Fibroblast of peridontal ligament (primary cell): ENCODE data around the gene SCRT2.
"Not testable (repeated sequence)": the region's sequence is repeated elsewhere in the genome, so short reads cannot be mapped to it uniquely, and the experiment has no call there.

ENCODE experiments used
- DNase-seq: peaks from one replicate; pipeline ENCODE4 v3.0.0-alpha.2; 2010; ENCODE audit errors: extremely low read depth

The SCRT2 gene

DNA sequence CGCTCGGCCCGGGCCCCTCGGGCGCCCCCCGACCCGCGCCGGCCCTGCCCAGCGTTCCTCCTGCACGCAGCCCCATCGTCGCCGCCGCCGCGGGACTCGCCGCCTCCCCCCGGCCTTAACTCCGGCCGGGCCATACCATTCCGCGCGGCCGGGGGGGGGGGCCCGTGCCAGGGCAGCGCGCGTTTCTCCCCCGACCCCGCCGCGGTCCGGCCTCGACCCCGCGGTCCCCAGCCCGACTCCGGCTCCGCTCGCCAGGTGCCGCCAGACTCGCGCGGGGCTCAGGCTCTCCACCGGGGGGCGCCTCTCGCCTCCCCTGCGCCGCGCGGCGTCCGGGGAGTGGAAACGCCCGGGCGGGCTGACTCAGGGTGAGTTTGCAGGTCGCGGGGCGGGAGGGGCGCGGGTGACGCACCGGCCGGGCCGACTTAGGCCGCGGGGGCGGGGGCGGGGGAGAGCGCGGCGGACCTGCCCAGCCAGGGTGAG, 22.5 kb downstream of the SCRT2 start, which contains the start of gene SRXN1:
TSS of gene SRXN1 (minus strand) at position 91 of the 480 bp plus-strand sequence. CDS start at position 76, 15 bp downstream.
- peak; percentile 83 for DNase-seq

DNA sequence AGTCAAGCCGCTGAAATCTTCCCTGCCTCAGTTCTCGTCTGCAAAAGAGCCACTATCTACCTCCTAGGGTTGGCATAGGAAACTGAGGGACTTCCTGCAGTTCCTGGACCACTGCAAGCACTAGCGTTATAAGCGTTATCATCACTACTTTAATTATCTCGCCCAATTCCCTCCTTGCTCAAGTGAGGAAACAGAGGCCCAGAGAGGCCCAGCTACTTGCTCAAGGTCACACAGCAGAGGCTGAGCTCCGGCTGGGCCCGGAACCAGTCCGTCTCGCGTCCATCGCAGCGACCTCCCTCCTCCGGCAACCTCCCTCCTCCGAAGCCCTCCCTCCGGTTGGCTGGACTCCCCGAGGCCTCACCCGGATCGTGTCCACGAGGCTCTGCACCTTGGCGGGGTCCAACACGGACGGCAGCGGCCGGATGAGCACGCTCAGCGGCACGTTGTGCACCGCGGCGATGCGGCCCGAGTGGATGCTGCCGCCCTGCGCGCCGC, 22.9 kb downstream of the SCRT2 start:
- DNase-seq = no peak

DNA sequence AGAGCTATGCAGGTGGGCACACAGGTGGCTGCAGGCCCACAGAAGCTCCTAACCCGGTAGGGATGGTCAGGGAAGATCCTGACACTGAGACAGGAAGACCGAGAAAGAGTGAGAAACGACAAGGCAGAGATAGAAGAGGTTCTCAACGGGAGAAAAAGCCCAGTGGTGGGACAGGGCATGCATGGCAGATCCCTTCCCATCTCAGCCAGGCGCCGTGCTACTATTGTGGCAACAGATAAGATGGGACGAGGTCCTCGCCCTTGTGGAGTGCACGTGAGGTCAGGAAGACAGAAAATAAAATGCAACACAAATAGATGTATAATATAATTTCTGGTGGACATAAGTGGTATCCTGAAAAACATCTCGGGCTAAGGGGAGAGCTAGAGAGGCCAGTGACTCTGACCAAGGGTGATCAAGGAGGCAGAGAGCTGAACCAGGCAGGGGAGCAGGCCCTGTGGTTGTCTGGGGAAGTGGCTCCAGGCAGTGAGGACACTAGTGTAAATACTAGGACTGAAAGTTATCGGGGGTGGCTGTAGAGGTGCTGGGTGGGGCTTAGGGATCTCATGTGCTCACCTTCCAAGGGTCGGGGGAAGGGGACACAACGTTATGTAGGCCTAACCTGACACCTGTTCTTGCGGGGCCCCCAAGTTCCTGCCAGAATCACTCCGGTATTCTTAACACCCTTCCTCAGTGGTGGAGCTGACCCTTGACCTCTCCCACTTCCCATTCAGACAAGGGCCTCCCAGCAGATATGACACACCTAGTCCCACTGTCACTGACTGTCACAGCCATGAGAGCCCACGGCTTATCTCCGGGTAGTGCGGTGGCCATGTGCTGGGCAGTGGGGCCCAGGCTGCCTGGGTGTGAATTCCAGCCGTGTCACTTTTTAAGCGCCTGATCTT, 23.6 kb downstream of the SCRT2 start:
- DNase-seq = no peak

DNA sequence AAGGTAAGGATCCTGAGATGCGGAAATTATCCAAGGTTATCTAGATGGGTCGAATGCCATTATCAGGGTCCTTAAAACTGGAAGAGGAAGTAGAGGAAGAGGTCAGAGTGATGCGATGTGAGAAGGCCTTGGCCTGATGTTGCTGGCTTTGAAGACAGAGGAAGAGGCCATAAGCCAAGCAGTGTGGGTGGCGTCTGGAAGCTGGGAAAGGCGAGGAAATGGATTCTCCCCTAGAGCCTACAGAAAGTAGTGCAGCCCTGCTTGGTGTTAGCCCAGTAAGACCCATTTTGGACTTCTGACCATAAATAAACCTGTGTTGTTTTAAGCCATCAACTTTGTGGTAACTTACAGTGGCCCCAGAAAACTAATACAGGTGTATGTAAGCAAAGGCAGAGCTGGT, 24.6 kb downstream of the SCRT2 start:
- no peak for DNase-seq

DNA sequence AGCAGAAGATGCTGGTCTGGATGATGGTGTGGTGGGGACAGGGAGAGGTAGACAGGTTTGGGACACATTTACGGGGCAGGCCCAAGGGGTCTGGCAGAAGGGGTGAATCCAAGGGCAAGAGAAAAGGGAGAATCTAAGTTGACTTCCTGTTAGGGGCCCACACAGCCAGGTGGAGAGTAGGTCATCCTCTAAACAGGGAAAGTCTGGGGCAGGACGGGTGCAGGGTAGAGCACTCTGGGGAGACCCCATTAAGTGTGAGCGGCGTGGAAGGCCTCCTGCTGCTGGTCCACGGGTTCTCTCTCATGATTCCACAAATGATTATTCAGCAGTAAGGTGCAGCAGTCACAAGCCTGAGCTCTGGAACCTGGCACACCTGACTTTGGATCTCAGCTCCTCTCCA, 25.3 kb downstream of the SCRT2 start:
- no peak for DNase-seq

DNA sequence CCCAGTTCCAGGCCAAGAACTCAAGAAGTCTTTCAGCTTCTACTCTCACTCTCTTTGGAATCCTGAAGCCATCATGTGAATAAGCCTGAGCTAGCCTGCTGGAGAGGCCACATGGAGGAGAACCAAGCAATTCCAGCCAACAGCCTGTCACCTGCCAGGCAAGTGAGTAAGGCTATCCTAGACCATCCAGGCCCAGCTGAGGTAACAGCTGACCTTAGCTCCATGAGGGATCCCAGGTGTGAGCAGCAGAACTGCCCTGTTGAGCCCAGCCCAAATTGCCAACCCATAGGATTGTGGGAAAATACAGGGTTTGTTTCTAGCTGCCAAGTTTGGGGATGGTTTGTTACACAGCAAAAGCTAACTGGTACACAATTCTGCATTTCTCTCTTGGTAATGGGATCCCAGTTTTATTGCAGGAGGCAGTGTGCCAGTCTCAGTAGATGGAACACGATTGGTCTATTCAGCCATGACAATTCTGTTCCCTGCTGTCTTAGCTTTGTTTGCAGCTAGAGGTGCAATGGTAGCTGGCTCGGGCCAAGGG, 28.1 kb downstream of the SCRT2 start:
- DNase-seq = no peak

DNA sequence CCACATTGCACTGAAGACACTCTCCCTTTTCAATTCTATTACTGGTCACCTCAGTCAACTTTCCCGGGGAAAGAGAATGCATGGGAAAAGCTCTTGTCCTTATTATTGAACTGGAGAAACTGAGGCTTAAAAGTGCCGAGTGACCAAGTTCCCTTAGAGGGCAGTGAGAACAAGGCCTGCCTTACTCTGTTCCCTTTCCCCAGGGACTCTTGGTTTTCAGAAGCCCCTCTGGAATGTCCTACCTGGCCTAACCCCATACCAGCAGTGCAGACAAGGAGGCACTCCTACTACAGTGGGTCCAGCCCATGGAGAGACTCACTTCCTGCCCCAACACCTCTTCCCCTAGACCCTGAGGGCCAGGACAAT, 28.8 kb downstream of the SCRT2 start:
- DNase-seq = no peak

DNA sequence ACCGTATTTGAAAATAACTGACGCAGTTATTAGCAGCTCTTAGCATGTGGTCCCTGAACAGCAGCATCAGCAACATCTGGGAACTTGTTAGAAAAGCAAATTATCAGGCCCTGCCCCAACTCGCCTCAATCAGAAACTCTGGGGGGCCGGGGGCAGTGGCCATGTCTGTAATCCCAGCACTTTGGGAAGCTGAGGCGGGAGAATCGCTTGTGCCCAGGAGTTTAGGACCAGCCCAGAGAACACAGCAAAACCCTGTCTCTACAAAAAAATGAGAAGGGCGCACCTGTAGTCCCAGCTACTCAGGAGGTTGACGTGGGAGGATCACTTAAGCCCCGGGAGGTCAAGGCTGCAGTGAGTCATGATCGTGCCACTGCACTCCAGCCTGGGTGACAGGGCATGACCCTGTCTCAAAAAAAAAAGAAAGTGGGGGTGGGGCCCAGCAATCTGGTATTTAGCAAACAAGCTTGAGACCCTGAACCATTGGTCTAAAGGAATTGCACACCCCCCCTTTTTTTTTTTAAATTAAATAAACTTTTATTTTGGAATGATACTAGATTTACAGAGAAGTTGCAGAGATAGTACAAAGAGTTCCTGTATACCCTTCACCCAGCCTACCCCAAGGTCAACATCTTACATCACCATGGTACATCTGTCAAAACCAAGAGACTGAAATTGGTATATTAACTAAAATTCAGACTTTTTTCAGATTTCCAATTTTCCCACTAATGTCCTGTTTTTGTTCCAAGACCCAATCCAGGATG, 29.3 kb downstream of the SCRT2 start:
- no peak for DNase-seq

DNA sequence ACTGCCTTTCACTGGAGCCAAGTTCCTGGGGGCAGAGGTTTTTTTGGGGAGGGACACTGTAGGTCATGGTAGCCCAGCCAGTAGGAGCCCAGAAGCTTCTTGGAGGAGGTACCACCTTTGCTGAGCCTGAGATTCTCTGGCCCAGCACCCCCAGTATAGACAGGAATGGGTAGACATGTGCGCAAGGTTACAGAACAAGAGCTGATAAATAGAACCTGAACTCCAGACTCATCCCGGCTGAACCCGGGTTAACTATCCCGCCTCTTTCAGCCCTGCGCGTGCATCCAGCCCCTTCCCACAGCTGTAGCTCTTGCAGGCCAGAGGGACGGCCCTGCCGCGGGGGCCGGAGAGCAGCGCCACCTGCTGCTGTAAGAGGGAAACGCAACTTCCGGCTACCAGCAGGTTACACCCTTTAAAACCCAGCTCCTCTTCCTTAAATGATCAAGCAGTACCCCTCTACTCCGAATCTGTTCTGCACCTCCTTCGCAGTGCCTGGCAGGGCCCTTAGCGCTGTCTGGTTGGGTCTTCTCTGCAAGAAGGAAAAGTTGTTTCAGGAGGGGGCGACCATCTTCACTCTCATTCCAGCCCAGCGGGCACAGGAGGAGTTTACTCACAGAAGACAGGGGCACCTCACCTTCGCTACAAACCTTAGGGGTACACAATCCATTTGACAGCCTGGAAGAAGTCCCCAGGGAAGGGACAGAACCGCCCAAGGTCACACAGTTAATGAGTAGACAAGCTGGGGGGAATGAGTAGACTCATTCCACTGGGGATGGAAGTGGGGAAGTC, 30.1 kb downstream of the SCRT2 start:
- peak; percentile 55 for DNase-seq

DNA sequence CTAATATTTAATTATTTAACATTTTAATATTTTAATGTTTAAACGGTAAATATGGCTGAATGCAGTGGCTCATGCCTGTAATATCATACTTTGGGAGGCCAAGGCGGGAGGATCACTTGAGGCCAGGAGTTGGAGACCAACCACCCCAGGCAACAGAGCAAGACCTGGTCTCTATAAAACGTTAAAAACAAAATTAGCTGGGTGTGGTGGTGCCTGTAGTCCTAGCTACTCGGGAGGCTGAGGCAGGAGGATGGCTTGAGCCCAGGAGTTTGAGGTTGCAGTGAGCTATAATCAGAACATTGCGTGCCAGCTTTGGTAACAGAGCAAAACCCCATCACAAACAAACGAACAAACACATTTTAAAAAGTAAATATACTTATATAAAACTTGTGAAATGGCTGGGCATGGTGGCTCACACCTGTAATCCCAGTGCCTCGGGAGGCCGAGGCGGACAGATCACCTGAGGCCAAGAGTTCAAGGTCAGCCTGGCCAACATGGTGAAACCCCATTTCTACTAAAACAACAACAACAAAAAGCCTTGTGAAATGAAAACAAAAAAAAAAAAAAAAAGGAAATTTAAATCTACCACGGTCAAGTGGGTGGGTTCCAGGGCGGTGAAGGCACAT, 30.8 kb downstream of the SCRT2 start:
- DNase-seq = no peak

DNA sequence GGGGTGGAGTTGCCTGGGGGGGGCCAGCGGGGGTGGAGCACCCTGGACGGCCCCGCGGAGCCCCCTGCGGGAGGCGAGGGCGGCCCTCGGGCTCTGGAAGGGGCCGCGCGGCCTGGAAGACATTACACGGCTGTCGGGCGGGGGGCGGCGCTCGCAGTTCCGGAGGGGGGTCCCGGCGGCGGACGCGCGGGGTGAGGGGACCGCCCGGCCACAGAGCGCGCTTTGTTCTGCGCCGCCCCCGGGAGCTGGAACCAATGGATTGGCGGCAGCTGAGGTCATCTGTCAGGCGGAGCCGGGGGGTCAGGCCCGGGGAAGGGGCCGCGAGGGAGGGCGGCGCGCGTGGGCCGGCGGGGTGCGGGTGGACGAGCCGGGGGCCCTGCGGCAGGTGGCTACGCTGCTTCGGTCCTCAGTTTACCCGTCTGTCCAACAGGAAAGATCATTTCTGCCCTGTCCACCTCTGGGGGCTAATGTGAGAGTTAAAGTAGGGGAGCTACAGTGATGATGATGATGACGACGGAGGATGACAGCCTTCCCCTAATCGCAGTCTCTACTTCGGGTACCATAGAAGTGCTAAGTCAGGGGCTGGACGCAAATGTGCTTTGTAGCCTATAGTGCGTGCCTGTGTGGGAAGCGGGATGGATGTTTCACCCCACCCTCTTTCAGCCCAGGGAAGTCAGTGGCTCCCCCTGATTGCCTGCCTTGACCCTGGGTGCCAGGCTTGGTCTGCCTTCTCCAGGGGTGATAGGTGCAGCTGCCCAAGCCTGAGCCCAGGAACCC, 33.0 kb downstream of the SCRT2 start:
- DNase-seq = no peak

DNA sequence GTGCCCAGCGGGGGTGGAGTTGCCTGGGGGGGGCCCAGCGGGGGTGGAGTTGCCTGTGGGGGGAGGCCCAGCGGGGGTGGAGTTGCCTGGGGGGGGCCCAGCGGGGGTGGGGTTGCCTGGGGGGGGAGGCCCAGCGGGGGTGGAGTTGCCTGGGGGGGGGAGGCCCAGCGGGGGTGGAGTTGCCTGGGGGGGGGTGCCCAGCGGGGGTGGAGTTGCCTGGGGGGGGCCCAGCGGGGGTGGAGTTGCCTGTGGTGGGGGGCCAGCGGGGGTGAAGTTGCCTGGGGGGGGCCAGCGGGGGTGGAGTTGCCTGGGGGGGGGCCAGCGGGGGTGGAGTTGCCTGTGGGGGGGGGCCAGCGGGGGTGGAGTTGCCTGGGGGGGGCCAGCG, 33.6 kb downstream of the SCRT2 start:
- DNase-seq = not testable (repeated sequence)

DNA sequence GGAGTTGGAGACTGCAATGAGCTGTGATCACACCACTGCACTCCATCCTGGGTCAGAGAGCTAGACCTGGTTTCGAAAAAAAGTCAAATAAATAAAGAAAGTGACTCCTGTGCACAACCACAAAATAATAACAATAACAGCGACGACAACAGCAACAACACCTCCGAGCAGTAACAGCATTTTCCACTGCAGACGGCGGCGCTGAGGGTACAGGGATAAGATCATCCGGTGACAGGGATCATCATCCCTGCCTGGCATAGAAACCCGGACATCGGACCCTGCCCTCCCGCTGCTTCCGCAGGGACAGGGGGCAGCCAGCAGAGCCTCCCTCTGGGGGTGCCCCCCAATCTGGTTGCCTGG, 34.1 kb downstream of the SCRT2 start:
- no peak for DNase-seq

DNA sequence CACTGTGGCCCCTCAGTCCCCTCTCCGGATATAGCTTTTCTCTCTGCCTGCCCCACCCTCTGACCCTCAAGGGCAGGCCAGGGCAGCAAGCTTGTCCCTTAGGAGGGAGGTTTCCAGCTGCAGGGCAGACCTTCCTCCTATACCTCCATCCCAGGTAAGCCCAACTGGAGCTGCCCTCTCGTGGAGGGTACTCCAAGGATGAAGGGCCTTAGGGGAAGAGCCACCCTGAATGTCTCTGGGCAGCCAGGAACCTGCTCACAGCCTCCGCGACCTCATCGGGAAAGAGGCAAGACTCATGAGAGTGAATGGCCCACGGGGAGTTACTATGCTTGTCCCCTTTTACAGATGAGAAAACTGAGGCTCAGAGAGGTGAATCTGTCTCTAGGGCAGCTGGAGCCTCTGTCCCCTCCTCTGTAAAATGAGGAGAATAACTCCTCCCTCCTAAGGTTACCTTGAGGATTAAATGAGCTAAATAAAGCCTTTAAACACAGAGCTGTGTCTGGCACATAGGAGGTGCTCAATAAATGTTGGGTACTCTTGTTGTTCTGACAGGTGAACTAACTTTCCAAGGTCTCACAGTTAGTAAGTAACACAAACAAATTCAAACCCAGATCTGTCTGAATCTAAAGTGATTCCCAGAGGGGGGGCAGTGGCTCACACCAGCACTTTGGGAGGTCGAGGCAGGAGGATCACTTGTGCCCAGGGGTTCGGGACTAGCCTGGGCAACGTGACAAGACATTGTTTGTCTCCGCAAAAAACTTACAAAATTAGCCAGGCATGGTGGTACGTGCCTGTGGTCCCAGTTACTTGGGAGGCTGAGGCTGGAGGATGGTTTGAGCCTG, 34.7 kb downstream of the SCRT2 start:
- no peak for DNase-seq

DNA sequence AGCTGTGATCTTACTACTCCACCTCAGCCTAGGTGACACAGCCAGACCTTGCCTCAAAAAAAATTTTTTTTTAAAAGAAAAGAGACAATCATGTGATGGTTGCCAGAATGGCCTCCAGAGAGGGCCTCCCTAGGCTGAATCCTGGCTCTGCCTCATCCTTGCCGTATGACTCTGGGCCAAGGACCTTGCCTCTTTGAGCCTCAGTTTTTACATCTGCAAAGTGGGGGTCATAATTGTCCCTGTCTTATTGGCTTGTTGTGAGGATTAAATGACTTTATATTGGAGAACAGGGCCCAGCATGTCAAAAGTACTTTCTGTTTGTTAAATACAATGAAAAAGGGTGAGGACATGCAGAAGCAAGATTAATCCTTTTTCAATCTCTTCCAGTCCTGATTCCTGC, 37.0 kb downstream of the SCRT2 start:
- DNase-seq = no peak

DNA sequence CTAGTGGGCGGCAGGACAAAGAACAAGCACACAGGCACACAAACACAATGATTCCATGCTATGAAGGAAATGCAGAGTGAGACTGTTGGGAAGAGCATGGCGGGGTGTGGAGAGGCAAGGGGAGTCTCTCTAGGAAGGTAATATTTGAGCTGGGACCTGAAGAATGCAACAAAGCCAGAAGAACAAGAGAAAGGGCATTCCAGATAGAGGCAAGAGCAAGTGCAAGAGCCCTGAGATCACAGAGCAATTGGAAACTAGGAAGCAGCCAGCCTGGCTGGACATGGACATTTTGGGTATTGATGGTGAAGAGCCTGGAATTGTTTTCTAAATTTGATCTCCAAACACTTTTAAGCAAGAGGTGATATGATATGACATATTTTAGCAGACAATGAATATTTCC, 38.0 kb downstream of the SCRT2 start:
- no peak for DNase-seq

DNA sequence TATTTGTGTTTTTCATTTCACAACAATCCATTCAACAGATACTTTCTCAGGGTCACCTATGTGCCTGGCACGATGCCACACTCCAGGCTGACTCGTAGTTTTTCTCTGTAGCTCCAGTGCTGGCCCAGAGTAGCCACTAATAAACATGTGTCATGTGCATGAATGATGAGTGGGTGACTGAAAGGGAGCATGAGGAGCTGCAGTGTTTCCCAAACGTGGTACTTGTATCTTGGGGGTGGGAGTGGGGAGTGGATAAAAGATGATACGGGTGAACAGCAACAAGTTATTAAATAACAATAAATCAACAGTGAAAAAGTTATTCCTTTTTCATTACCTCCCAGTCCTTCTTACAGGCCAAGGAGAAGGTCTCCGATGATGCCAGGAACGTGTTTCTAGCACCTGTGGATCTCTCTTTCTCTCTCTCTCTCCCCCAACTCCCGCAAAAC, 39.7 kb downstream of the SCRT2 start:
- DNase-seq = no peak

DNA sequence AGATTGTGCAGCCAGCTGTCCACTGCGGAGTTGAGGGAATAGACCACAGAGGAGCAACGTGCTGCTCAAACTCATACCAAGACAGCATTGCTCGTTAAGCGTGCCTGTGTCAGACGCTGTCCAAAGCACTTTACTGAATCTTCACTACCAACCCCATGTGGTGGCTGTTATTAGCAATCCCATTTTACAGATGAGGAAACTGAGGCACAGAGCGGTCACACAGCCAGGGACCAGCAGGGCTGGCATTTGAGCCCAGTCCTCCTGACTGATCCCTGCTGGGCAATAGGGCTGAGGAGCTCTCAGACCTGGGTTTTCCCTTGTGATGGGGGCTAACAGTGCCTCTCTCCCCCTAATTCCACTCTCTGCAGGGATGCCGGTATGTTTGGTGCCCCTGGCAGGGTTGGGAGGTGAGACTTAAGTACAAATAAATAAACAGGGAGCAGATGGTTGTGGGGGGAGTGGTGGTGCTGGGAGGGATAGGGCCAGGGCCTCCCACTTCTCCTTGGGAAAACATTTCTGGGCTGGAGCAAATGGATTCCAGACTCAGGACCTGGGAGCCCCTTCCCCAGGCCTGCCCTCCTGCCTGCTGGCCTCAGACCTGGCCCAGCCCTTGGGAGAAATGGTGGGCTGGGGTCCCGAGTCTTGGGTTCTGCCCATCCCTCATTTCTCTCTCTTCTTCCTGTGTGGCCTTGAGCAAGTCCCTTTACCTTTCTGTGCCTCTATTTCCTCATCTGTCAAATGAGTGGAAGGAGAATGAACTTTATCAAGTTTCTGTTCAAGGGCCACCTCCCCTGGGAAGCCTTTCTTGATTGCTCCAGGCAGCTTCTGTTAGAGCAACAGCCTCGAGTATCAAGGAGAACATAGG, 40.3 kb downstream of the SCRT2 start:
- no peak for DNase-seq
